GM04504 (cell line): Measurements from ENCODE around the gene TNRC6C.

ENCODE experiments used
- DNase-seq: peaks from one replicate; pipeline ENCODE4 v3.0.0-alpha.2; 2012; ENCODE audit warnings: low read depth

TNRC6C gene

GRCh38 chr17:78140169-78141051, 181.9 kb downstream of the TNRC6C start:
- peak; percentile 17 for DNase-seq

GRCh38 chr17:78141437-78142118, 183.1 kb downstream of the TNRC6C start:
- no peak for DNase-seq

GRCh38 chr17:78142119-78142861, 183.8 kb downstream of the TNRC6C start:
- no peak for DNase-seq

GRCh38 chr17:78143214-78144146, 185.0 kb downstream of the TNRC6C start:
- DNase-seq, result no peak

- DNase-seq, result peak; percentile 27
Measured at GRCh38 chr17:78144147-78144719, 185.7 kb downstream of the TNRC6C start.

- DNase-seq, result no peak
Measured at GRCh38 chr17:78144736-78145641, 186.5 kb downstream of the TNRC6C start.

- DNase-seq, result no peak
Measured at GRCh38 chr17:78146471-78146869, 188.0 kb downstream of the TNRC6C start.

GRCh38 chr17:78146881-78147280, 188.4 kb downstream of the TNRC6C start:
- no peak for DNase-seq

- no peak for DNase-seq
Measured at GRCh38 chr17:78147315-78147998, 189.0 kb downstream of the TNRC6C start.

- DNase-seq, result no peak
Measured at GRCh38 chr17:78148286-78149016, 189.9 kb downstream of the TNRC6C start.

GRCh38 chr17:78151514-78152008, 193.1 kb downstream of the TNRC6C start:
- DNase-seq, result no peak

GRCh38 chr17:78154903-78155811, 196.7 kb downstream of the TNRC6C start:
- no peak for DNase-seq
